Glutamatergic neuron (in vitro differentiated cells): ENCODE results near the gene ATP11A. TPM values are rescaled to one million over a fixed set of nuclear protein-coding genes. Genes with fewer than 3 reads are reported as not detected.
"Not testable (repeated sequence)": the region's sequence is repeated elsewhere in the genome, so short reads cannot be mapped to it uniquely, and the experiment has no call there.

Experiments used
- DNase-seq: peaks from one replicate; pipeline ENCODE4 v3.0.0; 2022
- H3K27ac Mint-ChIP-seq: one replicate; pipeline ENCODE4 v1.8.0; 2020; ENCODE audit warnings: mild to moderate bottlenecking, mixed read lengths, inconsistent platforms; ENCODE audit not compliant: unreplicated experiment
- H3K27me3 Mint-ChIP-seq: one replicate; pipeline ENCODE4 v1.8.0; 2020; ENCODE audit warnings: mild to moderate bottlenecking, moderate library complexity, mixed read lengths, inconsistent platforms; ENCODE audit not compliant: unreplicated experiment
- H3K36me3 Mint-ChIP-seq: one replicate; pipeline ENCODE4 v1.8.0; 2020; ENCODE audit warnings: mild to moderate bottlenecking, mixed read lengths, inconsistent platforms; ENCODE audit not compliant: unreplicated experiment
- H3K4me1 Mint-ChIP-seq: one replicate; pipeline ENCODE4 v1.8.0; 2020; ENCODE audit warnings: mild to moderate bottlenecking, low read depth, mixed read lengths, inconsistent platforms; ENCODE audit not compliant: unreplicated experiment
- H3K4me3 Mint-ChIP-seq: one replicate; pipeline ENCODE4 v1.8.0; 2020; ENCODE audit warnings: mild to moderate bottlenecking, mixed read lengths, inconsistent platforms; ENCODE audit not compliant: unreplicated experiment
- H3K9me3 Mint-ChIP-seq: one replicate; pipeline ENCODE4 v1.8.0; 2020; ENCODE audit warnings: mild to moderate bottlenecking, moderate library complexity, mixed read lengths, inconsistent platforms; ENCODE audit not compliant: unreplicated experiment
- CTCF ChIP-seq: fragments of 200-600 bp; sonication (generic); IDR thresholded peaks from one replicate; pipeline ENCODE4 v1.5.0; 2021; ENCODE audit not compliant: partially characterized antibody, unreplicated experiment
- total RNA-seq: library from RNA; stranded (reverse); fragmentation: NEBNext Ultra II Directional; extraction: Animal tissue kit (Norgen Biotek cat#: 25700); gene quantifications from one replicate; pipeline ENCODE4 v1.2.1, GENCODE V29; 2021; ENCODE audit not compliant: unreplicated experiment

Gene ATP11A
- total RNA-seq, 1 donor from 2014 or later = 127 TPM

GRCh38 chr13:112840472-112841302 is 150.8 kb downstream of the ATP11A start:
- Mint-ChIP-seq H3K27me3 (peaks cover 5% of the 10 kb centered on the region), H3K27ac (no peak overlapping the region), H3K4me3 (no peak overlapping the region), H3K4me1 (peaks cover 24% of the 10 kb centered on the region), H3K9me3 (peaks cover 11% of the 10 kb centered on the region), H3K36me3 (peaks cover 3% of the 10 kb centered on the region)
- DNase-seq = no peak
- no peak for TF ChIP-seq CTCF

DNA sequence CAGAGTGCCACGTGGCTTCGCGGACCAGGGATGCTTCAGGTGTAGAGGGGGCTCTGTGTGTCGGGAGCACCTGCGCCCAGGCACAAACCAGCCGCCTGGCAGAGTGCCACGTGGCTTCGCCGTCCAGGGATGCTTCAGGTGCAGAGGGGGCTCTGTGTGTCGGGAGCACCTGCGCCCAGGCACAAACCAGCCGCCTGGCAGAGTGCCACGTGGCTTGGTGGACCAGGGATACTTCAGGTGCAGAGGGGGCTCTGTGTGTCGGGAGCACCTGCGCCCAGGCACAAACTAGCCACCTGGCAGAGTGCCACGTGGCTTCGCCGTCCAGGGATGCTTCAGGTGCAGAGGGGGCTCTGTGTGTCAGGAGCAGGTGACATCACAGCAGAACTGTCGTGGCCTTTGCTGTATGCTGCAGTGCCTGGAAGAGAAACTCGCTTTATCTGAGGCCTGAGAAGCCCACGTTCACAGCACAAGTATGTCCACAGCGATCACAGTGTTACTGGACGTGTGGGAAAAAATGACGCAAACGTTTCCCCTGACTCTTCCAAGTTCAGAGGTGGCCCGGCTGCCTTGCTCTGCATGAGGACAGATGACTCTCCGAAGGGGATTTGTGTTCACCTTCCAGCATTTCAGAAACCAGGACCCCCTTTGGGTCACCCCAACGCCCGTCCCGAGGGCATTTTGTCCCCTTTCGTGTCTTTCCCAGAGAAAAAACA is 151.6 kb downstream of the ATP11A start:
- peaks cover 17% of the 10 kb centered on the region for H3K9me3 Mint-ChIP-seq
- not testable (repeated sequence) for DNase-seq, H3K36me3 Mint-ChIP-seq, H3K27ac Mint-ChIP-seq, H3K4me3 Mint-ChIP-seq, H3K27me3 Mint-ChIP-seq
- peaks cover 30% of the 10 kb centered on the region for H3K4me1 Mint-ChIP-seq

- DNase-seq = peak; percentile 46
- Mint-ChIP-seq H3K9me3 (peaks cover 14% of the 10 kb centered on the region), H3K27ac (peak overlapping the region; percentile 24), H3K4me3 (peak overlapping the region; percentile 3), H3K27me3 (peaks cover 9% of the 10 kb centered on the region), H3K36me3 (peaks cover 10% of the 10 kb centered on the region), H3K4me1 (peaks cover 30% of the 10 kb centered on the region)
- TF ChIP-seq CTCF = no peak
Measured at GRCh38 chr13:112842343-112842856, 152.6 kb downstream of the ATP11A start.

DNA sequence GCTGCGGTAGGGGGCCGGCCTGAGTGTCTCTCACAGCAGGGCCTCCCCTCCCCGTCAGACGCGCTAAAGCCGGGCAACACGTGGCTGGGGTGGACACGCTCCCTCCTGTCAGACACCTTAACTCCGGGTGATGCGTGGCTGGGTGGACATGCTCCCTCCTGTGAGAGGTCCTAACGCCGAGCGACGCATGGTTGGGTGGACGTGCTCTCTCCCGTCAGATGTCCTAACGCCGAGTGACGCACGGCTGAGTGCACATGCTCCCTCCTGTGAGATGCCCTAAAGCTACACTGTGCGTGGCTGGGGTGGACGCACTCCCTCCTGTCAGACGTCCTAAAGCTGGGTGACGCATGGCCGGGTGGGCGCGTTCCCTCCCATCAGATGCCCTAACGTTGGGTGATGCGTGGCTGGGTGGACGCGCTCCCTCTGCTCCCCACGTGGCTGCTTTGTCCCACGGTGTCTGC is 153.1 kb downstream of the ATP11A start:
- Mint-ChIP-seq H3K36me3 (peaks cover 16% of the 10 kb centered on the region), H3K4me1 (peaks cover 30% of the 10 kb centered on the region), H3K27me3 (peaks cover 9% of the 10 kb centered on the region), H3K9me3 (peaks cover 13% of the 10 kb centered on the region), H3K27ac (no peak overlapping the region), H3K4me3 (peak overlapping the region; percentile 10)
- TF ChIP-seq CTCF = no peak
- DNase-seq = no peak

DNA sequence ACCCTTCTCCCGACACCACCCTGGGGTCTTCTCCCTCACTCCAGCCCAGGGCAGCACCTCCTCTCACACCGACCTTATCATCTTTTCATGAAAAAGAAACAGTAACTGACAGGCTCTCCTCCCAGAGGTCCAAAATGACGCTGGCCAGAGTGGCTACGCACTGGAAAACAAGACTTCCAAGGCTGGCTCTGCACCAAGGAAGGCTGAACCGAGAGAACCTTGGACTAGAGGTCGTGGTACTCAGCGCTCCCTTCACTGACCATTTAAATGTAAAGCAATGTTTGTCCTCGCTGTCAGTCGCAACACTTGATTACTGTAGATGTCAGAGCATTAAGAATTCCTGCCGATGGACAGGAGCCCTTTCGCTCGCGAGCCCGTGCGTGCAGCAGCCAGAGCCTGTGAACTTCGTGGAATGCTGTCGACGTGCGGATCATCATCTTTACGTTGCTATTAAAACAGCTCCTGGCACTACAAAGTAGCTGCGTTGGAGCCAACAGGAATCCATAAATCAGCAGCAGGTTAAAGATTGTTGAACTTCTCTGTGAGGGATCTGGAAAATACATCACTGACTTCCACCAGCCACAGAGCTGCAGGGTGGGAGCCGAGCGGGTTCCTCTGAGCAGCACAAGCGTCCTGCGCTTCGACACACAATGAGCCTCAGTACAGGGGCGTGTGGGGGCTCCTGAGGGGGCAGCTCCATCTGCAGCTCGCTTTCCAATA is 153.7 kb downstream of the ATP11A start:
- TF ChIP-seq CTCF = no peak
- Mint-ChIP-seq H3K27ac (no peak overlapping the region), H3K36me3 (peaks cover 21% of the 10 kb centered on the region), H3K4me1 (peaks cover 30% of the 10 kb centered on the region), H3K27me3 (peaks cover 9% of the 10 kb centered on the region), H3K4me3 (peak overlapping the region; percentile 10), H3K9me3 (peaks cover 13% of the 10 kb centered on the region)
- no peak for DNase-seq
